Bone marrow (tissue), 2 donors: Measurements from ENCODE around the gene PHETA1.
"Not testable (repeated sequence)": the region's sequence is repeated elsewhere in the genome, so short reads cannot be mapped to it uniquely, and the experiment has no call there.

ENCODE experiments used
- DNase-seq, 2 donors: peaks; one replicate each; lab custom pipeline; 2025; lab: John Stamatoyannopoulos, UW

PHETA1 gene

GRCh38 chr12:111349748-111350520, 19.0 kb downstream of the PHETA1 start:
- DNase-seq: no peak

- DNase-seq: no peak
Measured at GRCh38 chr12:111349101-111349747, 19.7 kb downstream of the PHETA1 start.

GRCh38 chr12:111347891-111348644, 20.8 kb downstream of the PHETA1 start:
- no peak for DNase-seq

GRCh38 chr12:111344254-111344875, 24.5 kb downstream of the PHETA1 start:
- DNase-seq: no peak

DNA sequence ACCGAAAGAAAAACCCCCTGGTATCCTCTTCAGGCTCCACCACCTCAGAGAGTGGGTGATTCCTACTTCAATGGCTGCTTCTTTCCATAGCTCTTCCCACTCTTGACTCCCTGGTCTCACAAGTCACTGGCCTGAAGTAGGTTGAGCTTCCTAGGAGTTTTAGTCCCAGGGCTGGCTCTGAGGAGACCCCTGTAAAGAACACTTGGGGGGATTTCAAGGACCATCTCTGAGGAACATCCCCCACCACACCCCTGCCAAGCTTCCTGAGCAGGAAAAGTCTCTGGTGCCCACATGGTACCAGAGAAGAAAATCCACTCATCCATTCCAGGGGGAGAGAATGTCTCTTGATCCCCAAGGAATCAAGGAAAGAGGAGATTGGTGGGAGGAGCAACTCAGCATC, 25.7 kb downstream of the PHETA1 start:
- DNase-seq: no peak

DNA sequence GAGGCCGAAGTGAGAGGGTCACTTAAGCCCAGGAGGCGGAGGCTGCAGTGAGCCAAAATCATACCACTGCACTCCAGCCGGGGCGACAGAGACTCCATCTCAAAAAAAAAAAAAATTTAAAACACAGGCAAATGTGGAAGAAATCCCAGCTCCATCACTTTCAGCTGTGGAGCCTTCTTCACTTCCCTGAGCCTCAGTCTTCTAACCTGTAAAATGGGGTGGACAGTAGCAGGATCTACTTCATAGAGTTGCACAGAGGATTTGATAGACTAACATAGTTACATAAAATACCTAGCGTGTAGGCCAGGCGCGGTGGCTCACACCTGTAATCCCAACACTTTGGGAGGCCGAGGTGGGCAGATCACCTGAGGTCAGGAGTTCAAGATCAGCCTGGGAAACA, 26.5 kb downstream of the PHETA1 start:
- no peak for DNase-seq

DNA sequence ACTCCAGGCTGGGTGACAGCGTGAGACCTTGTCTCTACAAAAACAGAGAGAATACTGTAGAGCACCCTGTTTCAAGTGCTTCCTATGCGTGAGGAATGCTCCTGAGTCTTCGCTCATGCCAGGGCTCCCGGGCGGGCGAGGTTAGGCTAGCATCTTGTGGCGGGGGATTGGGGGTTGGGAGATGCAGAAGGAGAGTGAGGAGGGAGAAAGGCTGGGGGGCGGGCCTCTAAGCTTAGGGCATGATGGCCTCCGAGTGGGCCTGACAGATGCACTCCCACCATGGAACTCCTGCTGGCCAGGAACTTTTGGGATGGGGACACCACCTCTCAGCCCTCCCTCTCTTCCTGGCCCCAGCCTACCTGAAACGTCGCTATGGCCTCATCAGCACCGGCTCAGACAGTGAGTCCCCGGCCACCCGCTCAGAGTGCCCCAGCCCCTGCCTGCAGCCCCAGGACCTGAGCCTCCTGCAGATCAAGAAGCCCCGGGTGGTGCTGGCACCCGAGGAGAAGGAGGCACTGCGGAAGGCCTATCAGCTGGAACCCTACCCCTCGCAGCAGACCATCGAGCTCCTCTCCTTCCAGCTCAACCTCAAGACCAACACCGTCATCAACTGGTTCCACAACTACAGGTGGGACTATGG, 27.3 kb downstream of the PHETA1 start:
- DNase-seq: no peak

GRCh38 chr12:111340680-111341079, 28.2 kb downstream of the PHETA1 start:
- DNase-seq: not testable (repeated sequence)

GRCh38 chr12:111340231-111340630, 28.7 kb downstream of the PHETA1 start:
- no peak for DNase-seq

GRCh38 chr12:111339321-111339938, 29.5 kb downstream of the PHETA1 start:
- DNase-seq: no peak

GRCh38 chr12:111338096-111338495, 30.8 kb downstream of the PHETA1 start:
- no peak for DNase-seq

DNA sequence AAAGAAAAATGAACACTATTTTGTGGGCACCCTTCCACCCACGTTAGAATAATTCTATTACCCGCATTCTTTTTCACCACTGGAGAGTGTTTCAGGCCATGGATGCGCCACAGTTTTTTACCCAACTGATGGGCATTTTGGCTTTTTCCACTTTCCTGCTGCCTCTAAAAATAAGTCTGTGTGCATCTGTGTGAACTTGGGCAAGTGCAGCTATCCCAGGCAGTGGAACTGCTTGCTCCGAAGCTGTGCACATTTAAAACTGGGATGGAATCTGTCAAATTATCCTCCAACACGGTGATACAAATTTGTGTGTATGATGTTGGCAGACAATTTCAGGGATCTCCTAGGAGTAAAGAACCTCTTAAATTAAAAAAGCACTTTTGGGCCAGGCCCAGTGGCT, 31.5 kb downstream of the PHETA1 start:
- DNase-seq: no peak

- not testable (repeated sequence) for DNase-seq
Measured at GRCh38 chr12:111336411-111336810, 32.5 kb downstream of the PHETA1 start.

DNA sequence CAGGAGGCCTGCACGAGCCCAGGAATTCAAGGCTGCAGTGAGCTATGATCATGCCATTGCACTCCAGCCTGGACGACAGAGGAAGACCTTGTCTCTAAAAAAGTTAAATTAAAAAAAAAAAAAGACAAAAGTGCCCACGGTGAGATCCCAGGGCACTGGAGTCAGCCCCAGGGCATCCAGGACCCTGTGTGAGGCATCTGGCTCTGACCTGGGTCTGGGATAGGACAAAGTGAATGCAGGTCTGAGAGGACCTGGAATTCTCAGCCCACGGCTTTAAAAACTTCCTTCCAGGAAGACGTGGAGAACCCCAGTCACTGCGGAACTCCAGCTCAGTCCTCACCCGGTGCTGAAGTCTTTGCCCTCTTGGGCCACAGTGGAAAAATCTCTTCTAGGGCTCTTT, 33.1 kb downstream of the PHETA1 start:
- DNase-seq: no peak

DNA sequence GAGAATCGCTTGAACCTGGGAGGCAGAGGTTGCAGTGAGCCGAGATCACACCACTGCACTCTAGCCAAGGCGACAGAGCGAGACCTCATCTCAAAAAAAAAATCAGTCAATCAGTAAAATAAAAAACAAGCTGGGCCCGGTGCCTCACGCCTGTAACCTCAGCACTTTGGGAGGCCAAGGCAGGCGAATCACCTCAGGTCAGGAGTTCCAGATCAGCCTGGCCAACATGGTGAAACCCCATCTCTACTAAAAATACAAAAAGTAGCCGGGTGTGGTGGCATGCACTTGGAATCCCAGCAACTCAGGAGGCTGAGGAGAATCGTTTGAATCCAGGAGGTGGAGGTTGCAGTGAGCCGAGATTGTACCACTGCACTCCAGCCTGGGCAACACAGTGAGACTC, 33.6 kb downstream of the PHETA1 start:
- DNase-seq: not testable (repeated sequence)

DNA sequence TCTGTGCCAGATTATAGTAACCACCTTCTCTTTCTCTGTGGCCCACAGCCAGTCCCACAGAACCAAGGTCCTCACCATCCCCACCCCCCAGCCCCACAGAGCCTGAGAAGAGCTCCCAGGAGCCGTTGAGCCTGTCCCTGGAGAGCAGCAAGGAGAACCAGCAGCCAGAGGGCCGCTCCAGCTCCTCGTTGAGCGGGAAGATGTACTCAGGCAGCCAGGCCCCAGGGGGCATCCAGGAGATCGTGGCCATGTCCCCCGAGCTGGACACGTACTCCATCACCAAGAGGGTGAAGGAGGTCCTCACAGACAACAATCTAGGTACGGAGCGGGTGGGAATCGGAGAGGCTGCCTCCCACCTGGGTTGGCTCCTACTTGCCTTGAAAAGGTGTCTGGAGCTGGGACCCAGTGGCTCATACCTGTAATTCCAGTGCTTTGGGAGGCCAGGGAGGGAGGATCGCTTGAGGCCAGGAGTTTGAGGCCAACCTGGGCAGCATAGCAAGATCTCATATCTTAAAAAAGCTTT, 34.4 kb downstream of the PHETA1 start:
- DNase-seq: no peak

GRCh38 chr12:111330800-111331752, 37.8 kb downstream of the PHETA1 start:
- DNase-seq: peak in 1 of 2 donors; percentile 27

- no peak for DNase-seq
Measured at GRCh38 chr12:111328138-111328537, 40.8 kb downstream of the PHETA1 start.

DNA sequence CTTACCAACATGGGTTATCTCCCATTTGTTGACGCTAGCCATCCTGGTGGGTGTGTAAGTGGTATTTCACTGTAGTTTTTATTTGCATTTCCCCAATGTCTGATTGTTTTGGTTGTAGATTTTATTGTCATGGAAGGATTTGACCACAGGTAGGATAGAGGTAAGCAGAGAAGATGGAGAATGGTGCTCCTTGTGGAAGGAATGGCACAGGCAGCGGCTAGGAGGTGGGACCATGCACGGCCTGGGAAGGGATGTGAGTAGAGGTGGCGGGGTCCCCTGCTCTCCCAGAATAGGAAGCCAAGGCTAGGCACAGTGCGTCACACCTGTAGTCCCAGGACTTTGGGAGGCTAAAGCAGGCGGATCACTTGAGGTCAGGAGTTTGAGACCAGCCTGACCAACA, 41.4 kb downstream of the PHETA1 start:
- DNase-seq: no peak
